ENCODE data around the gene FSD1.
"Not testable (repeated sequence)": the region's sequence is repeated elsewhere in the genome, so short reads cannot be mapped to it uniquely, and the experiment has no call there.

Gene FSD1

DNA sequence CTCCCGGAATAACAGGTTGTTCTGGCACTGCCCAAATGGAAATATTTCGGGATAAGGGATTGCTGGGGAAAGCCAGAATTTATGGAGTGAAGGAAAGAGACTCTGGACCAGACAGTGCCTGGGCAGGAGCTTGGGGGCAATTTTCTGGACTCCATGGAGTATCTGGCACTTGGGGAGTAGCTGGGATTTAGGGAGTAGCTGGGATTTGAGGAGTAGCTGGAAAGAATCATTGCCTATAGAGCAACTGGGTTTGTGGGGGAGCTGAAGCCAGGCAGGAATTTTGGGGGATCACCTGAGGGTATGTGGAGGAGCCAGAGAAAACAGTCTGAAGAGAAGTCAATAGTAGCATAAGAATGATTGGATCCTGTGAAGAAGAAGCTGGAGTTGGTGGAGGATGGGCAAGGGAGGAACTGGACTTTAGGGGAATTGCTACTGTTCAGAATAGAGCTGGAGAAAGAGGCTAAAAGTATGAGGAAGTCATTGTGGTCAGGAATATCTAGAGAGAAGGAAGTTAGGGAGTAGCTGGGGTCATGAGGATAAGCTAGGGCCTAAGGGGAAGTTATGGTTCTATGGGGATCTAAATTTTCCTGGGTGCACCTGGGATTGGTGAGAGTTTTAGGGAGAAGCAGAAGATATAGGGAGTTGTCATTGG lies 14.8 kb downstream of the FSD1 start:
- DNase-seq, result peak; percentile 72 to 74

DNA sequence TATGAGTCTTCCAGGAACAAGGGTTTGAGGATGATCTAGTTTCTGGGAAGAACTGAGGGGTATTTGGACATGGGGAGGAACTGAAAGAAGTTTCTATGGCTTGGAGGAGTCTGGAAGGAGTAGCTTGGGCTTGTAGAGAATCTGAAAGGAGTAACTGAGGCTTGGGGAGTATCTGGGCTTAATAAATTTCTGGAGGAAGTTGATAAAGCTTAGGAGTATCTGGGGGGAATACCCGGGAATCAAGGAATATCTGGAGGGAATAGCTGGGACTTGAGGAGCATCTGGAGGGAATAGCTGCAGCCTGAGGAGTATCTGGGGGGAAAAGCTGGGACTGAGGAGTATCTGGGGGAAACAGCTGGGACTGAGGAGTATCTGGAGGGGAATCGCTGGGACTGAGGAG lies 16.0 kb downstream of the FSD1 start:
- no peak for DNase-seq

DNA sequence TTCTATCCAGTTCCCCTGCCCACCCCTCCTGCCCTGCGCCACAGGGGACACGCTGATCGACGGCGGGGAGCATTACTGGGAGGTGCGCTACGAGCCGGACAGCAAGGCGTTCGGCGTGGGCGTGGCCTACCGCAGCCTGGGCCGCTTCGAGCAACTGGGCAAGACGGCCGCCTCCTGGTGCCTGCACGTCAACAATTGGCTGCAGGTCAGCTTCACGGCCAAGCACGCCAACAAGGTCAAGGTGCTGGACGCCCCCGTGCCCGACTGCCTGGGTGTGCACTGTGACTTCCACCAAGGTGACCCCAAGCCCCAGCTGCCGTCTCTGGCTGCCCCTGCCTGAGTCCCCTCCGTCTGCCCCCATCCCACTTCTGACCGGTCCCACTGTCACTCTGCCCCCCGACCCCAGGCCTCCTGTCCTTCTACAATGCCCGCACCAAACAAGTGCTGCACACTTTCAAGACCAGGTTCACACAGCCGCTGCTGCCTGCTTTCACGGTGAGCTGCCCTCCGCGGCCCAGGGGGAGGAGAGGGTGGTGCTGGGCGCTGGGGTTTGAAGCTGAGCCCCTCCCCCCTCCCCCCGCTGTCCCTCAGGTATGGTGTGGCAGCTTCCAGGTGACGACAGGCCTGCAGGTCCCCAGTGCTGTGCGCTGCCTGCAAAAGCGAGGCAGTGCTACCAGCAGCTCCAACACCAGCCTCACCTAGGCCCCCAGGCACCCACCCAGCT lies 18.7 kb downstream of the FSD1 start:
- DNase-seq, result no peak

DNA sequence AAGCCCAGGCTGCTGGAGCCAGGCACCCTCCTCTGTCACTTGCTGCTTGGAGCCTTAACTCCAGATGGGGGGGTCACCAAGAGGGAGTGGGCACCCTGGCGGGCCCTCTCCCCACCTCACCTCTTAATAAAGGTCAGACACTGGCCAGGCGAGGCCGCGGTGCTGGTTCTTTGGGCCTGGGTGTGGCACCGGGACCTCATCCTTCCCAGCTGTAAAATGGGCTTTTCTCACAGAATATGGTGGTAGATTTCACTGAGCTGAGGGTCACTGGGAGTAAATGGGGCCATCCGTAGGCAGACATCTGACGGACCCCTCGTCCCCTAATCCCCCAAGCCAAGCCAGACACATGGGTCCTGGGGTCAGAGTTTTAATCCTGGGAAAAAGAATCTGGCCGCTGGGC lies 19.3 kb downstream of the FSD1 start:
- DNase-seq, result no peak

DNA sequence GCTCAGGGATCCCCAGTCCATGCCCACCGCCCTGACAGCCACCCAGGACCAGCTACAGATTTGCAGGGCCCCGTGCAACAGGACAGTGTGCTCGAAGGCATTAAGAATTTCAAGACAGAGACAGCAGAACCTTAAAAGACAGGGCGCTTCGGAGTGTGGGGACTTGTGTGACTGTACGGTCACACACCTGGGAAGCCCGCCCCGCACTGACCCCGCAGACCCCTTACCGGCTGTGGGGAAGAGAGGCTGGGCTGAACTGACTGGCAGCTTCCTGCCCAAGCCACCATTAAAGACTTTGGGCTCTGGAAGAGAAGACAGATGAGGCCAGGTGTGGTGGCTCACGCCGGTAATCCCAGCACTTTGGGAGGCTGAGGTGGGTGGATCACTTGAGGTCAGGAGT lies 19.8 kb downstream of the FSD1 start:
- no peak for DNase-seq

DNA sequence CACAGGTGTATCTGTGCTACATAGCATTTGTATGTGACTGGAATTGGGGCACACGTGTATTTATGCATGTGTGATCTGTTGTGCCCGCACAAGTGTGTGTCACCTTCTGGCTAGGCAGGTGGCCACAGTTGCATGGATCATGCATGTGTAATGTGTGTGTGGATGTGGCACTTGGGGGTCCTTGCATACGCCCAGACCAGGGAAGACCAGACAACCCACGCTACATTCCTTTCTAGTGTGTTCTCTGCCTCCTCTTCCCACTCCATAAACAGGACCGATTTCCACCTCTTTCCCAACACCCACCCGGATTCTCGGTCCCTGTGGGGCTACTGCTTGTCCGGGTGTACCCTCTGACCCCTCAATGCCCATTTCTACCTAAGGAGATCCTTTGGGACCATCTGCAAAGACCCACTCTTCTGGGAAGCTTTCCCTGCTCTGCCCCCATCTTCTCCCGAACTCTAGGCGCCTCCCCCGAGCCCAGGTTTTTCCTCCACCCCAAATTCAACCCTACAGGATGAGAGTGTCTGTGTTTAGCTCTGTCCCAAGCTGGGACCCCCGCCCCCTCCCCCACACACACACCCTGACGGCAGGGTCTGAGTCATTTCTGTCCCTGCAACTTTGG lies 21.9 kb downstream of the FSD1 start:
- no peak for DNase-seq

DNA sequence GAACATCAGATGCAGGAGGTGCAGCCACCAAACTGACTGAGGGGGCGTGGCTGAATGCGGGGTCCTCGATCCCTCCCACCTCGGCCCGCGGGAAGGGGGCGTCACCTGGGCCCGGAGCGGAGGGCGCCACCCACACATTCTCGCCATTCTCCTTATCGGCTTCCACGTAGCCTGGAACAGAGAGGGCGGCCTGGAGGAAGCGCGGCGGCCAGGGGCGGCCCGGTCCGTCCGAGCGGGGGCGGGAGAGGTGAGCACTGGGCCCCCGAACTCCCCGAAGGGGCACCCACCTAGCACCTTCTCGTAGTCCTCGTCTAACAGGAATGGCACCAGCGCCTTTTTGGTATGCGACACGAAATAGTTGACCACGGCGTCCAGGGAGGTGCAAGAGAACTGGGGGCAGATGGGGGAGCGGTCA lies 22.4 kb downstream of the FSD1 start:
- no peak for DNase-seq

DNA sequence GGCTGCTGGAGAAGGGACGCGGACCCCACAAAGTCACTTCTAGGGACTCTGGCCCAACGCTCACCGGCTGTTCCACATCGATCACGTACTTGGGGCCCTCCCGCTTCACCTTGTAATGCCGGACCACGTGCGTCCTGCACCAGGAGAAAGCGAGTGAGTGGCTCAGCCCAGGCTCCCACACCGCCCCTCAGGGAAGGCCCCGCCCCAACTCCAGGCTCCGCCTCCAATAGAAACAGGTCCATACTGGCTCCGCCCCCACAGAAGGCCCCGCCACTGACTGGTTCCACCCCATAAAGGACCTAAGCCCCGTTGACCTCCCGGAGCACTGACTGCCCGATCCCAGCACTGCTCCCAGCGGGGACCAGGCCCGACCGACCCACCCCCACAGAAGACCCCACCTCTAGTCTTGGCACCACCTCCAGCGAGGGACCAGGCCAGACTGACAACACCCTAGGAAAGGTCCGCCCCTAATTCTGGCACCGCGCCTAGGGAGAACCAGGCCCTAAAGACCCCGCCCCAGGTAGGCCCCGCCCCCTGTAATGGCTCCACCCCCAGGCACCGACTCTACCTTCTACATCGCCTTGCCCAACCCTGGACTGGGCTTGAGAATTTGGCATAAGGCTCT lies 23.0 kb downstream of the FSD1 start:
- DNase-seq, result peak; percentile 50 to 57

DNA sequence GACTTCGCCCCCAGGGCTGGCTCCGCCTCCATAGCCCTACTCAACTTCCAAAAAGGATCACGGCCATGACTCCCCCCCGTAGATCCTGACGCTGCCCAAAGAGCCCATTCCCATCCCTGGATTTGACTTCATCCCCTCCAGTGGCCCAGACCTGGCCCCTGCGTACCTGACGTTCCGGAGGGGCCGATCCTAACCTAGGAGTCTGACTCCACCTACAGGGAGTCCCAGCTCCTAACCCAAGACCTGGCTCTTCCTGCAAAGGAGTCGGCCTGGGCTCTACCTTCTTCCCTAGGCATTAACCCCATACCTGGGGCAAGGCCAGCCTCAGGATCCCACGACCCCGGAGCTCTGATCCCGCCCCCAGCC lies 23.5 kb downstream of the FSD1 start:
- DNase-seq, result no peak

DNA sequence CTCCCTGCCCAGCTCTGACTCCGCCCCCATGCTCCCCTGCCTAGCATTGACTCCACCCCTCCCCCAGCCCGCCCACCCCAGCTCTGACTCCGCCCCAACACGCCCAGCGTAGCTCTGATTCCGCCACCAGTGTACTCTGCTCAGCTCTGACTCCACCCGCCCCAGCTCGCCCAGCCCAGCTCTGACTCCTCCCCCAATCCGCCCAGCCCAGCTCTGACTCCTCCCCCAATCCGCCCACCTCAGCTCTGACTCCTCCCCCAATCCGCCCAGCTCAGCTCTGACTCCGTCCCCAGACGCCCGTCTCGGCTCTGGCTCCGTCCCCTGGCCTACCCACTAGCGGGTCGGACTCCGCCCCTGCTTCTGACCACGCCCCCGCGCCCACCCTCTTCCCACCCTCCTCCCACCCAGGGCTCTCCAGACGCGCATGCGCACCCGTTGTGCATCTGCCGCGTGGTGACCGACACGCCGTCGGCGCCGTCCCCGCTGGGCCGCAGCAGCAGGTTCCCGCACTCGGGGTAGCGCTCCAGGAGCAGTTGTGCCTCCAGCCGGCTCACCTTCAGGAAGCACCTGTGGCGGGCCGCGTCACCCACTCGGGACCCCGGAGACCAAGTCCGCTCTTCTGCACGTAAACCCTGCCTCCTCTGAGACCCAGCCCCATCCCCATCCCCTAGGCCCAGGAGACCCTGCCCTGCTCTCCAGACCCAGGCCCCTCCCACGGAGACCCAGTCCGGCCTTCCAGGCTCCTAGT lies 24.0 kb downstream of the FSD1 start:
- peak; percentile 87 to 92 for DNase-seq

DNA sequence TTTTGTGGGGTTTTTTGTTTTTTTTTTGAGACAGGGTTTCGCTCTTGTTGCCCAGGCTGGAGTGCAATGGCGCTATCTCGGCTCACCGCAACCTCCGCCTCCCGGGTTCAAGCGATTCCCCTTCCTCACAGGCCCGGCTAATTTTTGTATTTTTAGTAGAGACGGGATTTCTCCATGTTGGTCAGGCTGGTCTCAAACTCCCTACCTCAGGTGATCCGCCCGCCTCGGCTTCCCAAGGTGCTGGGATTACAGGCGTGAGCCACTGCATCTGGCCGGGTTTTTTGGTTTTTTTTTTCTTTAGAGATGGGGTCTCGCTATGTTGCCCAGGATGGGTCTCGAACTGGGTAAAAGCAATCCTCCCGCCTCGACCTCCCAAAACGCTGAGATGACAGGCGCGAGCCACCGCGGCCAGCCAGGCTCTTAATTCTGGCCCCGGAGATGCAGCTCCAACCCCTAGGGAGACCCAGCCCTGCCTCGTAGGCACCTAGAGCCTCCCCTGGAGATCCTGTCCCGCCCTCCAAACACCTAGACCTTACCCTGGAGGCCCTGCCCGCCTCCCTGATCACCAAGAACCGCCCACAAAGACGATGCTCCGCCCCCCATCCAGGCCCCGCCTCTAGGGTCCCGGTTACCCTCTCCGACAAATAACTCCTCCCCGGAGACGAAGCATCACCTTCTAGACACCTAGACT lies 24.7 kb downstream of the FSD1 start:
- not testable (repeated sequence) for DNase-seq

DNA sequence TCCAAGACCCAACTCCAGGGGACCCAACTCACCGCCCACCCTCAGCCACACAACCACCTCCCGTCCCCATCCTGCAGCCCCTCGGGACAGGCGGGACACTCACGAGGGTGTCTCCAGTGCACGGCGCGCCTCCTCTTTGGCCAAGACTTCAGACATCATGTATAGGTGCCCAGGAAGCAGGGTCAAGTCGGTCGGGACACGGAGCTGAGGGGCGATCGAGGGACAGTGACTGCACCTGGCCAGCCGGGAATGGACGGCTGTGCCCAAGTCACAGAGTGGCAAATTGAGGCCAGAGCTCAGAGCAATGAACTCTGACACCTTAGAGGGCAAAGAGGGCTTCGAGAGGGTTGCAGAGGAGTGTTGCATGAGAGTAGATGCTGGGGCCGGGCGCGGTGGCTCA lies 25.5 kb downstream of the FSD1 start:
- no peak for DNase-seq

DNA sequence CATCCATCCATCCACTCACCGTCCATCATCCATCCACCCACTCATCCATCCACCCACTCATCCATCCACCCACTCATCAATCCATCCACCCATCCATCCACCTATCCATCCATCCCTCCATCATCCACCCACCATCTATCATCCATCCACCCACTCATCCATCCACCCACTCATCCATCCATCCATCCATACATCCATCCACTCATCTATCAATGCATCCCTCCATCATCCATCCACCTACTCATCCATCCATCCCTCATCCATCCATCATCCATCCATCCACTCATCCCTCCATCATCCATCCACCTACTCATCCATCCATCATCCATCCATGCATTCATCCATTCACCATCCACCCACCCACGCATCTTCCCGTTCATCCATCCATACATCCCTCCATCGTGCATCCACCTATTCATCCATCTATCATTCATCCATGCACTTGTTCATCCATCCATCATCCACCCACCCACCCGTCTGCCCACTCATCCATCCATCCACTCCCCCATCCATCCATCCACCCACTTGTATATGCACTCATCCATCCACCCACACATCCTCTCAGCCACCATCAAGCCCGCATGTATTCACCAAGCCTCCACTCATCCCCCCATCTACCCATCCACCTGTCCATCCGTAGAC lies 30.7 kb downstream of the FSD1 start:
- no peak for DNase-seq

DNA sequence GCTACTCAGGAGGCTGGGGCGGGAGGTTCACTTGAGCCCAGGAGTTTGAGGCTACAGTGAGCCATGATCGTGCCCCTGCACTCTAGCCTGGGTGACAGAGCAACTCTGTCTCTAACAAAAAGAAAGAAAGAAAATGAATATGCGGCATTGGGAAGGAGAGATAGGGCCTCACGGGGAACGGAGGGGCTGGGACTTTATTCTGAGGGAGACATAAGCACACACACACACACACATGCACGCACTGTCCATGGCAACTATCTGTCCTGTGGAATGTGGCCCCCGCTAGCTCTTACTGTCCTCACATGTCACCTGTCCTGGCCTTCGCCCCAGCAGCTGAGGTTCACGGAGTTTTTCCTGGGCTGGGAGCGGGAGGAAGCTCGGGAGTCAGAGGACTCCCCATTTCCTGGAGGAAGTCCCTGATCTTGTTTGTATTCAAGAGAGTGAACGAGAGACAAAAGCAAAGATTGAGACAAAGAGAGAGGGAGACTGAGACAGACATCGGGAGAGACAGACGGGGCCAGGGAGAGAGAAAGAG lies 33.6 kb downstream of the FSD1 start:
- no peak for DNase-seq

DNA sequence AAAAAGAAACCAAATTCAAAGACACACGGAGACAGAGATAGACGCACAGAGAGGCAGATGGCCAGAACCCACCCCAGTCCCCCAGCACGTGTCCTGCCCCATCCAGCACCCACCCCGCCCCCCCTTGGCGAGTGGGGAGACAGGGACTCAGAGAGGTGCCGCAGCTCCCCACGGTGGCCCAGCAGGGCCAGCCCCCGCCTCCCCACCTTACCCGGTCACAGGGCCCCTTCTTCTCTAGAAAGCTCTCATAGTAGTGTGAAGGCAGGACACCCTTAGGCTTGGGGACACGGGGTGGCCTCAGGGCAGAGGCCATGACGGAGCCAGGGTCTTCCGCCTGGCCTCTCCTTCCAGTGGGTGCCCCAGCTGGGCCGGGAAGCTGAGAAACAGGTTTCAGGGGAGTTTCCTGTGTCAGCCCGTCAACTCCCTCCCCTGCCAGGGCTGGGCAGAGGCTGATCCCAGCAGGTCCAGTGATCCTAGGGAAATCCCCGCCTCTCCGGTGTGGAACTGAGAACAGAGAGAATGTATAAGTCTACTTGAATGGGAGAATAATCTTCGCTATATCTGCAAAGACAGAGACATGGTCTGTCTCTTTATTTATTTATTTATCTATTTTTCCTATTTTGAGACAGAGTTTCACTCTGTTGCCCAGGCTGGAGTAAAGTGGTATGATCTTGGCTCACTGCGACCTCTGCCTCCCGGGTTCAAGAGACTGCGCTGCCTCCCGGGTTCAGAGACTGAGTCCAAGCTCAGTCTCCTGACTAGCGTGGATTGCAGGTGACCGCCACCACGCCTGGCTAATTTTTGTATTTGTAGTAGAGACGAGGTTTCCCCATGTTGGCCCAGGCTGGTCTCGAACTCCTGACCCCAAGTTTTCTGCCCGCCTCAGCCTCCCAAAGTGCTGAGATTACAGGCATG lies 34.3 kb downstream of the FSD1 start, which contains the start of gene STAP2:
TSS of gene STAP2 (minus strand) at position 387 of the 915 bp plus-strand sequence. CDS start at position 313, 74 bp downstream.
- no peak for DNase-seq

DNA sequence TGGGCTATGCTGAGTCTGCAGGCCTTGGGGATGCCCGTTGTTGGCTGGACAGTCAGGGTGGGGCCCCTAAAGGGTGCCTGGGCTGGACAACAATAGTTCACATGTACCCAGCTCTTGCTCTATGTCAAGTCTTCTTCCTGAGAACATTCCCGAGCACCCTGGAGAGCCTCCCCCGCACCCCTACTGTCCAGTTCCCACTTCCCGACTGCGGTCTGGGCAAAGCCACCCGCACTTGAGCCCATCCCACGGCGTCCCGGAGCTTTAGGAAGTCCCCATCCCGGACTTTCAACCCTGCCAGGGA lies 37.9 kb downstream of the FSD1 start:
- no peak for DNase-seq

DNA sequence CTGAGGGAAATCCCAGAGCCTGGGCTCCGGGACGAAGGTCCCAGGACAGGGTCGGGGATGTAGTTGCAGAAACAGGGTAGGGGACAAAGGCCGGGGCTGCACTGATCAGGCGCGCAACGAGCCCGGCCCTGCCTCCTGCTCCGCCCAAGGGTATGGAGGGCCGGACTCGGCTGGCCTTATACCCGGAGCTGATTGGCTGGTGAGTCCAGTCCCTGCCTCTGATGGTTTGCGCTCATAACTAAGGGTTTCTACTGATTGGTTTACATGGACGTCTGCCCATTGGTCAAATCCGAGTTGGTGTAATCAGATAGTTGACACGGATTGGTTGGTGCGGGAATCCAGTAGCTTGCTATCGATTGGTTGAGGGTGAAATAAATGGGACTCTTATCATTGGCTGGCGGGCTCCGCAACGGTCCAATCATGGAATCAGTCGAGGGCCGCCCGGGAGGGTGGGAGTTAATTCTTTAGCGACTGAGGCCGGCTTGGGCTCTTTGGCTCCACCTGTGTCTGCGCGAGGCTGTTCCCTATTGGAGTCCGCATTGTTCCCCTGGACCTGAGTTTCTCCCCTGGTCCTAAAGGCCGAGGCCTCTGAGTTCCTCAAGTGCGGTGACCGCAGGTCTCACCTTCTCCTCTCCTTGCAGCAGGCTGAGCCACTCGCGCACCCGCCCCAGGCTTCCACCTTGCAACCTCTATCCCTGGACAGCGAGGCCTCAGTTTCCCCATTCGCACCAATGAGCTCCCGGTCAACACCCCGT lies 38.4 kb downstream of the FSD1 start:
- DNase-seq, result peak; percentile 99 to 100

DNA sequence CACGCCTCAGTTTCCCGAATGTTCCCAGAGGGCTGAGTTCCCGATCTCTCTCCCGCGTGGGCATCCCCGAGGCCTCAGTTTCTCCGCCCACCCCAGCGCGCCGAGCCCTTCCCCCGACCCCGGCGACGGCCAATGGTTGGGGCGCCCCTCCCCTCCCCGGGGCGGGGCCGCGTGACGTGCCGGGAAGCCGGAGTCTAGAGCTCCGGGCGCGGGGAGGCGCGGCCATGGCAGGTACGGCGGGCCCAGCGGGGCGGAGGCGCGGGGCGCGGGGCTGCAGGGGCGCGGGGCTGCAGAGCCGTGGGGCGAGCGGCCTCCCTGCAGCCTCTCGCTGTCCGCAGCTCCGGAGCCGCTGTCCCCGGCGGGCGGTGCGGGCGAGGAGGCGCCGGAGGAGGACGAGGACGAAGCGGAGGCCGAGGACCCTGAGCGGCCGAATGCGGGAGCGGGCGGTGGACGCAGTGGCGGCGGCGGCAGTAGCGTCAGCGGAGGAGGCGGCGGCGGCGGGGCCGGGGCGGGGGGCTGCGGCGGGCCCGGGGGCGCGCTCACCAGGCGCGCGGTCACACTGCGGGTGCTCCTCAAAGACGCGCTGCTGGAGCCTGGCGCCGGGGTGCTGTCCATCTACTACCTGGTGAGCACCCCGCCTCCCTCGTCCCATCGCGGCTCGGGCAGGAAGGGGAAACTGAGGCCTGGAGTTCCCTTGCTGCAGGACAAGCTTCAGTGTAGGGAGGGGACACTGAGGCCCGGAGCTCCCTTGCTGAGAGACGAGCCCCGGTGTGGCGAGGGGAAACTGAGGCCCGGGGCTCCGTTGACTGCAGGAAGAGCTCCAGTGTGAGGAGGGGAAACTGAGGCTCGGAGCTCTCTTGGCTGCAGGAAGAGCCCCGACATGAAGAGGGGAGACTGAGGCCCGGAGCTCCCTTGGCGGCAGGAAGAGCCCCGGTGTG lies 39.2 kb downstream of the FSD1 start, which contains the start of gene MPND:
TSS of gene MPND (plus strand) at position 193 of the 938 bp plus-strand sequence. CDS start at position 225, 32 bp downstream.
- DNase-seq, result peak; percentile 86 to 91

Data from inflammatory macrophage (primary cell).